Activated T-cell treated with anti-CD3 and anti-CD28 coated beads, Interleukin-2, amount 50 U/mL, for 4 hours (primary cell): ENCODE results near the gene CYP3A7. TPM values are rescaled to one million over a fixed set of nuclear protein-coding genes. Genes with fewer than 3 reads are reported as not detected.
"Not testable (repeated sequence)": the region's sequence is repeated elsewhere in the genome, so short reads cannot be mapped to it uniquely, and the experiment has no call there.

Experiments
- ATAC-seq, 2 donors: fragments of 200-7000 bp; cut with Tn5 transposase; one replicate each; pipeline ENCODE4 v1.10.0; 2021
- DNase-seq: peaks from one replicate; pipeline ENCODE4 v3.0.0-alpha.2; 2020
- H3K27me3 Mint-ChIP-seq: one replicate; pipeline ENCODE4 v1.8.0; 2021; ENCODE audit warnings: low read depth, mixed read lengths
- H3K36me3 Mint-ChIP-seq: one replicate; pipeline ENCODE4 v1.8.0; 2022; ENCODE audit warnings: mixed read lengths; ENCODE audit not compliant: insufficient read depth
- H3K4me1 Mint-ChIP-seq: one replicate; pipeline ENCODE4 v1.8.0; 2021; ENCODE audit warnings: low read depth, mixed read lengths
- H3K4me3 Mint-ChIP-seq: one replicate; pipeline ENCODE4 v1.8.0; 2021; ENCODE audit warnings: mild to moderate bottlenecking, moderate library complexity, mixed read lengths
- H3K9me3 Mint-ChIP-seq: one replicate; pipeline ENCODE4 v1.8.0; 2021; ENCODE audit warnings: mixed read lengths
- total RNA-seq, 3 donors: library from RNA; stranded (reverse); gene quantifications; one replicate each; pipeline ENCODE4 v1.2.1, GENCODE V29; 2021

CYP3A7 gene
- total RNA-seq = not detected

- H3K36me3 Mint-ChIP-seq = peaks cover 15% of the 10 kb centered on the region
- no peak for ATAC-seq
- H3K9me3 Mint-ChIP-seq = no peaks in the 10 kb centered on the region
- H3K4me3 Mint-ChIP-seq = no peak within 1 kb of the TSS
- no peak for DNase-seq
- no peaks in the 10 kb centered on the region for H3K27me3 Mint-ChIP-seq
- no peaks in the 10 kb centered on the region for H3K4me1 Mint-ChIP-seq
These were observed at the start of gene CYP3A7 for GRCh38 chr7:99734987-99735386. TSS of gene CYP3A7 (minus strand) at chr7:99735196. CDS start at chr7:99735093, 103 bp downstream.

GRCh38 chr7:99784007-99784406 is 49.0 kb upstream of the CYP3A7 start, which contains the start of gene CYP3A4:
TSS of gene CYP3A4 (minus strand) at chr7:99784184. CDS start at chr7:99784081, 103 bp downstream.
- Mint-ChIP-seq H3K36me3 (no peaks in the 10 kb centered on the region), H3K4me3 (no peak within 1 kb of the TSS), H3K4me1 (peaks cover 9% of the 10 kb centered on the region), H3K27me3 (peaks cover 12% of the 10 kb centered on the region), H3K9me3 (no peaks in the 10 kb centered on the region)
- DNase-seq (no peak), ATAC-seq (no peak)

- H3K4me1 Mint-ChIP-seq = peaks cover 3% of the 10 kb centered on the region
- H3K4me3 Mint-ChIP-seq = no peak overlapping the region
- no peaks in the 10 kb centered on the region for H3K9me3 Mint-ChIP-seq
- ATAC-seq (no peak), DNase-seq (no peak)
- peaks cover 12% of the 10 kb centered on the region for H3K27me3 Mint-ChIP-seq
- no peaks in the 10 kb centered on the region for H3K36me3 Mint-ChIP-seq
These were observed 47.3 kb upstream of the CYP3A7 start for GRCh38 chr7:99782012-99782953.

GRCh38 chr7:99780588-99780987 is 45.6 kb upstream of the CYP3A7 start:
- Mint-ChIP-seq H3K27me3 (peaks cover 21% of the 10 kb centered on the region), H3K4me3 (no peak overlapping the region), H3K36me3 (no peaks in the 10 kb centered on the region), H3K4me1 (no peaks in the 10 kb centered on the region), H3K9me3 (no peaks in the 10 kb centered on the region)
- DNase-seq = no peak
- ATAC-seq = no peak

GRCh38 chr7:99779949-99780348 is 45.0 kb upstream of the CYP3A7 start:
- peaks cover 23% of the 10 kb centered on the region for H3K27me3 Mint-ChIP-seq
- ATAC-seq (no peak), DNase-seq (no peak)
- no peaks in the 10 kb centered on the region for H3K4me1 Mint-ChIP-seq
- no peak overlapping the region for H3K4me3 Mint-ChIP-seq
- no peaks in the 10 kb centered on the region for H3K36me3 Mint-ChIP-seq
- no peaks in the 10 kb centered on the region for H3K9me3 Mint-ChIP-seq

- no peak for ATAC-seq
- Mint-ChIP-seq H3K4me3 (no peak overlapping the region), H3K27me3 (peaks cover 26% of the 10 kb centered on the region), H3K36me3 (no peaks in the 10 kb centered on the region), H3K9me3 (peaks cover 3% of the 10 kb centered on the region), H3K4me1 (no peaks in the 10 kb centered on the region)
- DNase-seq = no peak
These were observed 43.9 kb upstream of the CYP3A7 start for GRCh38 chr7:99778880-99779279.

- not testable (repeated sequence) for H3K4me1 Mint-ChIP-seq, ATAC-seq, H3K36me3 Mint-ChIP-seq, DNase-seq, H3K4me3 Mint-ChIP-seq, H3K9me3 Mint-ChIP-seq
- H3K27me3 Mint-ChIP-seq = peaks cover 57% of the 10 kb centered on the region
These were observed 38.4 kb upstream of the CYP3A7 start for GRCh38 chr7:99773395-99773794.

- H3K36me3 Mint-ChIP-seq = no peaks in the 10 kb centered on the region
- peaks cover 57% of the 10 kb centered on the region for H3K27me3 Mint-ChIP-seq
- H3K9me3 Mint-ChIP-seq = peaks cover 3% of the 10 kb centered on the region
These were observed 37.6 kb upstream of the CYP3A7 start for GRCh38 chr7:99772565-99772964.

GRCh38 chr7:99769494-99769893 is 34.5 kb upstream of the CYP3A7 start:
- not testable (repeated sequence) for H3K4me1 Mint-ChIP-seq, ATAC-seq, DNase-seq, H3K4me3 Mint-ChIP-seq, H3K36me3 Mint-ChIP-seq, H3K9me3 Mint-ChIP-seq
- H3K27me3 Mint-ChIP-seq = peaks cover 39% of the 10 kb centered on the region

More at GRCh38 chr7:99772565-99772964, 37.6 kb upstream of the CYP3A7 start:
- peaks cover 2% of the 10 kb centered on the region for H3K4me1 Mint-ChIP-seq
- no peak for ATAC-seq
- H3K4me3 Mint-ChIP-seq = no peak overlapping the region
- no peak for DNase-seq

GRCh38 chr7:99768471-99768870 is 33.5 kb upstream of the CYP3A7 start:
- Mint-ChIP-seq H3K9me3 (no peaks in the 10 kb centered on the region), H3K36me3 (no peaks in the 10 kb centered on the region), H3K4me1 (peaks cover 4% of the 10 kb centered on the region), H3K27me3 (peaks cover 32% of the 10 kb centered on the region), H3K4me3 (no peak overlapping the region)
- ATAC-seq (no peak), DNase-seq (no peak)

- H3K36me3 Mint-ChIP-seq = no peaks in the 10 kb centered on the region
- H3K4me3 Mint-ChIP-seq = no peak overlapping the region
- DNase-seq (no peak), ATAC-seq (no peak)
- peaks cover 4% of the 10 kb centered on the region for H3K4me1 Mint-ChIP-seq
- H3K27me3 Mint-ChIP-seq = peaks cover 28% of the 10 kb centered on the region
- no peaks in the 10 kb centered on the region for H3K9me3 Mint-ChIP-seq
These were observed 32.7 kb upstream of the CYP3A7 start for GRCh38 chr7:99767662-99768061.

GRCh38 chr7:99766484-99767099 is 31.6 kb upstream of the CYP3A7 start:
- ATAC-seq = no peak
- H3K9me3 Mint-ChIP-seq = no peaks in the 10 kb centered on the region
- peaks cover 23% of the 10 kb centered on the region for H3K27me3 Mint-ChIP-seq
- peaks cover 4% of the 10 kb centered on the region for H3K4me1 Mint-ChIP-seq
- H3K4me3 Mint-ChIP-seq = no peak overlapping the region
- H3K36me3 Mint-ChIP-seq = no peaks in the 10 kb centered on the region
- DNase-seq = no peak

- DNase-seq = no peak
- peaks cover 4% of the 10 kb centered on the region for H3K4me1 Mint-ChIP-seq
- H3K9me3 Mint-ChIP-seq = no peaks in the 10 kb centered on the region
- no peak for ATAC-seq
- no peak overlapping the region for H3K4me3 Mint-ChIP-seq
- H3K36me3 Mint-ChIP-seq = no peaks in the 10 kb centered on the region
- H3K27me3 Mint-ChIP-seq = peaks cover 6% of the 10 kb centered on the region
These were observed 29.5 kb upstream of the CYP3A7 start for GRCh38 chr7:99764478-99764877.

- H3K27me3 Mint-ChIP-seq = peaks cover 3% of the 10 kb centered on the region
- peaks cover 4% of the 10 kb centered on the region for H3K4me1 Mint-ChIP-seq
- no peaks in the 10 kb centered on the region for H3K36me3 Mint-ChIP-seq
- H3K4me3 Mint-ChIP-seq = no peak overlapping the region
- DNase-seq = no peak
- ATAC-seq = no peak
- H3K9me3 Mint-ChIP-seq = no peaks in the 10 kb centered on the region
These were observed 27.8 kb upstream of the CYP3A7 start for GRCh38 chr7:99762680-99763327.
